BLaER1 treated with 17β-estradiol and CSF1 and Interleukin-3, amounts not matched to agents 10 nM and 100 nM (cell line): ENCODE measurements around the gene ARV1.
"Not testable (repeated sequence)": the region's sequence is repeated elsewhere in the genome, so short reads cannot be mapped to it uniquely, and the experiment has no call there.

Source experiments
- H3K27ac ChIP-seq, 11 experiments: shearing (Covaris generic); formaldehyde crosslinking; 2 replicates each; pipeline ENCODE4 v1.8.1; 2022
- H3K27me3 ChIP-seq, 11 experiments: shearing (Covaris generic); formaldehyde crosslinking; 2 replicates each; pipeline ENCODE4 v1.8.1; 2022
- H3K36me3 ChIP-seq, 11 experiments: shearing (Covaris generic); formaldehyde crosslinking; 2 replicates each; pipeline ENCODE4 v1.8.1; 2022
- H3K4me1 ChIP-seq, 10 experiments: shearing (Covaris generic); formaldehyde crosslinking; 2 replicates each; pipeline ENCODE4 v1.8.1; 2022
- H3K4me2 ChIP-seq, 11 experiments: shearing (Covaris generic); formaldehyde crosslinking; 2 replicates each; pipeline ENCODE4 v1.8.1; 2022
- H3K4me3 ChIP-seq, 10 experiments: shearing (Covaris generic); formaldehyde crosslinking; 2 replicates each; pipeline ENCODE4 v1.8.1; 2022
- H3K9ac ChIP-seq, 11 experiments: shearing (Covaris generic); formaldehyde crosslinking; 2 replicates each; pipeline ENCODE4 v1.8.1; 2022
- H3K9me3 ChIP-seq, 11 experiments: shearing (Covaris generic); formaldehyde crosslinking; replicated peaks in 1 of 11; 2 replicates each; pipeline ENCODE4 v1.8.1; 2022
- H4K20me1 ChIP-seq, 11 experiments: shearing (Covaris generic); formaldehyde crosslinking; 2 replicates each; pipeline ENCODE4 v1.8.1; 2022
- Cebpa-rat ChIP-seq, 11 experiments: shearing (Covaris generic); IDR thresholded peaks; 2 replicates each; pipeline ENCODE4 v1.8.1; 2022

ARV1 gene

DNA sequence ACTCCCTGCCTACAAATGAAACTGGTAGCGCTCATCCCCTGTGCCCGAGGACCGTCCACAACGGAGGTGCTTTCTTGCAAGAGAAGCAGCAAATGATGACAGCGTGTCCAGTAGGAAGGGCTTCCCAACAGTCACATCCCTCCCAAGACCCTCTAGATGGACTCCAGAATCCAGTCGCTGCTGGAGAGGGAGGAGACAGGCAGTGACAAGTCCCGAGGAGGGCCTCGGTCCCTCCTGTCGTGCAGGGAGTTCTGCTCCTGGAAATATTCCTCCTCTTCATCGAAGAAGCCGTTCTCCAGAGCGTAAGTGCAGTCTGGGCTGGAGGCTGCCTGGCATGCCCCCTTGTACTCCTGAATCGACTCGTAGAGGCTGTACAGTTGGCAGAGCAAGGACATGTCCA, 40.8 kb downstream of the ARV1 start:
- no peak for TF ChIP-seq Cebpa-rat (IDR thresholded peaks at IDR 0.05)
- peaks cover 0 to 21% (median 11%) of the 10 kb centered on the region in 10 experiments; a peak in 11 of 20 replicates for H3K4me1 ChIP-seq
- no peak overlapping the region for H3K9ac ChIP-seq
- H3K27me3 ChIP-seq: no peaks in the 10 kb centered on the region
- peaks cover 0 to 22% (median 3%) of the 10 kb centered on the region in 11 experiments; a peak in 7 of 22 replicates for H4K20me1 ChIP-seq
- H3K9me3 ChIP-seq: no peaks in the 10 kb centered on the region
- no peak overlapping the region for H3K4me3 ChIP-seq
- H3K27ac ChIP-seq: no peak overlapping the region
- H3K36me3 ChIP-seq: peaks cover 44 to 83% (median 61%) of the 10 kb centered on the region in 11 experiments
- no peak overlapping the region for H3K4me2 ChIP-seq

DNA sequence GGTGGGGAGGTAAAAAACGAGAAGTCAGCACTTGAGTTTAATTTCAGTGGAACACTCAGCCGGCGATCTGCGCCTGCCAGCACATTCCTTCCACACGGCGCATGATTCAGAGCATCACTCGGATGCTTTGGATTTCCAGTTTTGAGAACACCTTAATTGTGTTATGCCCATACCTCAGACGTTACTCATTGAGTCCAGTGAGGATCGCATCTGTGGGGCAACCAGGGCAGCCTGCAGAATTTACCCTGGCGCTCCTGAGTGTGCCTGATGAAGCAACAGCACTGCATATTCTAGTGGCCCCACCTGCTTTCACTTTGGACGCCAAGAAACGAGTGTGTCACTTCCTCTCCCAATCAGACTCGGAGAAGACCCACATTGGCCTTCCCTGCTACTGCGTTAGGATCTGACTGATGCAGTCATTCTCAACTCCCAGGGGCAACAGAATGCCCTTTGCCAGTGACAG, 41.3 kb downstream of the ARV1 start:
- no peak overlapping the region for H3K9ac ChIP-seq

DNA sequence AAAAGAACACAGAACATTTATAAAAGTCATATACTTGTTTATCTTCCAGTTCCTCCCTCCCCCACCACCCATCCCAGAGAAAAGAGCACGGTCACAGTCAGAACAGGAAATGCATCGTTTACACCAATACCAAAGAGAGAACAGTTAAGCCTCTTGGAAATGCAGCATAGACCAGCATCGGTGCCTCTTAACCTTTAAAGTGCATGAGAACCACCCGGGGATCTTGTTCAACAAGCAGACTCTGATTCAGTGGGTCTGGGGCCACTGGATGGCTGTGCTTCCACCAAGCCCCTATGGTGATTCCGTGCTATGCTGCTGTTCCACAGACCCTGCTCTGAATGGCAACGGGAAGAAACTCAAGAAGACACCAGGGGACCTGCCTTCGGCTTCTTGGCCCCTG, 41.9 kb downstream of the ARV1 start:
- Histone ChIP-seq H3K9ac (no peak overlapping the region), H3K27me3 (no peaks in the 10 kb centered on the region), H3K4me3 (no peak overlapping the region), H3K9me3 (no peaks in the 10 kb centered on the region), H3K4me1 (peaks cover 0 to 21% (median 11%) of the 10 kb centered on the region in 10 experiments; a peak in 11 of 20 replicates), H4K20me1 (peaks cover 0 to 23% (median 4%) of the 10 kb centered on the region in 11 experiments; a peak in 9 of 22 replicates), H3K36me3 (peaks cover 37 to 81% (median 59%) of the 10 kb centered on the region in 11 experiments), H3K27ac (no peak overlapping the region), H3K4me2 (peak overlapping the region in 5 of 11 experiments; percentile 34 to 61 (median 48); a peak in 10 of 22 replicates)
- no peak for TF ChIP-seq Cebpa-rat (IDR thresholded peaks at IDR 0.05)

More for the DNA sequence above, 41.3 kb downstream of the ARV1 start:
- TF ChIP-seq Cebpa-rat (IDR thresholded peaks at IDR 0.05): no peak
- peaks cover 44 to 81% (median 62%) of the 10 kb centered on the region in 11 experiments for H3K36me3 ChIP-seq
- no peaks in the 10 kb centered on the region for H3K27me3 ChIP-seq
- peaks cover 0 to 22% (median 3%) of the 10 kb centered on the region in 11 experiments; a peak in 7 of 22 replicates for H4K20me1 ChIP-seq
- H3K4me3 ChIP-seq: no peak overlapping the region
- peak overlapping the region in 5 of 11 experiments; percentile 34 to 61 (median 48); a peak in 7 of 22 replicates for H3K4me2 ChIP-seq
- H3K4me1 ChIP-seq: peaks cover 0 to 21% (median 11%) of the 10 kb centered on the region in 10 experiments; a peak in 11 of 20 replicates
- H3K27ac ChIP-seq: peak overlapping the region in 1 of 11 experiments; percentile 7; a peak in 1 of 22 replicates
- H3K9me3 ChIP-seq: no peaks in the 10 kb centered on the region

DNA sequence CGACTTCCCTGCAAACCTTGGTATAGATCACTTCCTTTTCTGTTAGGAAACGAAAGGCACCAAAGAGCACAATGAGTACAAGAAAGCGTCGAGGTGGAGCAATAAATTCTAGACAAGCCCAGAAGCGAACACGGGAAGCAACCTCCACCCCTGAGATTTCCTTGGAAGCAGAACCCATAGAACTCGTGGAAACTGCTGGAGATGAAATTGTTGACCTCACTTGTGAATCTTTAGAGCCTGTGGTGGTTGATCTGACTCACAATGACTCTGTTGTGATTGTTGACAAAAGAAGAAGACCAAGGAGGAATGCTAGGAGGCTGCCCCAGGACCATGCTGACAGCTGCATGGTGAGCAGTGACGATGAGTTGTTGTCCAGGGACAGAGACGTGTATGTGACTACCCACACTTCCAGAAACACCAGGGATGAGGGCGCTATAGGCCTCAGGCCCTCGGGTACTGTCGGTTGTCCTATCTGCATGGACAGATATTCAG, 42.7 kb downstream of the ARV1 start:
- Histone ChIP-seq H3K9me3 (no peaks in the 10 kb centered on the region), H3K4me3 (no peak overlapping the region), H4K20me1 (peaks cover 0 to 31% (median 9%) of the 10 kb centered on the region in 11 experiments; a peak in 13 of 22 replicates), H3K4me1 (peaks cover 0 to 21% (median 11%) of the 10 kb centered on the region in 10 experiments; a peak in 11 of 20 replicates), H3K9ac (no peak overlapping the region), H3K4me2 (peak overlapping the region in 4 of 11 experiments; percentile 48 to 61 (median 52); a peak in 2 of 22 replicates), H3K27ac (no peak overlapping the region), H3K36me3 (peaks cover 35 to 74% (median 52%) of the 10 kb centered on the region in 11 experiments), H3K27me3 (no peaks in the 10 kb centered on the region)
- no peak for TF ChIP-seq Cebpa-rat (IDR thresholded peaks at IDR 0.05)

DNA sequence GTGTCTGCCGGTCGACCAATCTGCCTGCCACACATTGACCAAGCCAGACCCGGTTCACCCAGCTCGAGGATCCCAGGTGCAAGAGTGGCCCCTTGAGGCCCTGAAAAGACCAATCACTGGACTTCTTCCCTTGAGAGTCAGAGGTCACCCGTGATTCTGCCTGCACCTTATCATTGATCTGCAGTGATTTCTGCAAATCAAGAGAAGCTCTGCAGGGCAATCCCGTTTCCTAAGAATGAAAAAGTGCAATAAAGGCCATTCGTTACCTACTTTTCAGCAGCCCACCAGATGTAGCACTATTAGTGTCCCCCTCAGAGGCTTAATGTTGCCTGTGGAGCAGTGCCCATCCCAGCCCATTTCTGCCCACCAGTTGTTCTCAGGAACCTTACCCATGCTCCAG, 43.6 kb downstream of the ARV1 start:
- not testable (repeated sequence) for H3K4me2 ChIP-seq, H3K27me3 ChIP-seq, H3K9ac ChIP-seq, H3K9me3 ChIP-seq, H3K4me3 ChIP-seq, H3K27ac ChIP-seq
- Histone ChIP-seq H3K36me3 (peaks cover 28 to 70% (median 46%) of the 10 kb centered on the region in 11 experiments), H4K20me1 (peaks cover 0 to 41% (median 19%) of the 10 kb centered on the region in 11 experiments; a peak in 15 of 22 replicates), H3K4me1 (peaks cover 0 to 28% (median 11%) of the 10 kb centered on the region in 10 experiments; a peak in 17 of 20 replicates)

DNA sequence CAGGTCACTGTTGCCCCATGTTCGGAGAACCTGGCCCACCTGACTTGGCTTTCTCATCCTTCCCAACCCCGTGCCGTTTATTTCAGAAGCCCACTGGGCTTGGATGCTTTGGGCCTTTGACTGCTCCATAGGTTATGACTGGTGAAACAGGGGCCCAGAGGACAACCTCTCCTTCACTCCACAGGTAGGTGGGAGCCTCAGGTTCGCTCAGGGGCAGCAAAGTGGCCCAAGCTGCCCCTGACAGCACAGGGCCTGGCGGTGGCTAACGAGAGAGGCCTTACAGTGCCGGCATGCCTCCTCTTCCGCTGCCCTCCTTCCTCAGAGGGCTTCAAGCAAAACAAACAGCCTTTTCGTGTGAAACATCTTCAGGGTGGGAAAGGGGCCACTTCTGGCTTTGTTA, 44.3 kb downstream of the ARV1 start:
- Histone ChIP-seq H3K36me3 (peaks cover 23 to 63% (median 41%) of the 10 kb centered on the region in 11 experiments), H3K9ac (no peak overlapping the region), H3K27me3 (no peaks in the 10 kb centered on the region), H3K27ac (no peak overlapping the region), H3K4me2 (no peak overlapping the region), H3K9me3 (no peaks in the 10 kb centered on the region), H3K4me1 (peaks cover 5 to 34% (median 16%) of the 10 kb centered on the region in 10 experiments), H3K4me3 (no peak overlapping the region), H4K20me1 (peaks cover under 1 to 47% (median 20%) of the 10 kb centered on the region in 11 experiments; a peak in 15 of 22 replicates)
- no peak for TF ChIP-seq Cebpa-rat (IDR thresholded peaks at IDR 0.05)

DNA sequence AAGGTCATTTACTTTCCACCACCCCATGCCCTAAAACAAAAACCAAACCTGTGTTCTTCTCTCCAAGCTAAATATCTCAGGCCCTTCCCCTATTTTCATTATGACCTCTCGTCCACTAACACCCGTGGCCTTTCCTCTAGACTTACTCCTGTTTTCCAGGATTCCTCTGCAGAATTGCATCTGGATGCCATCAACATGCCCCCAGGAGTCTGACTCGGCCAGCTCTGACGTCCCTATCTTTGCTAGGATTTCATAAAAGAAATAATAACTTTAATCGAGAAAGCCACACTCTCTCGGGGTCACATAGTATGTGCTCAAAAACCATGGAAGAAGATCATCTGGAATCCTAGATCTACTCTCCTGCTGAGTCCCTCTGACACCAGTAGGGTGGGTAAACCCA, 47.7 kb downstream of the ARV1 start:
- Histone ChIP-seq H3K4me1 (peaks cover 24 to 40% (median 34%) of the 10 kb centered on the region in 10 experiments), H3K36me3 (peaks cover 0 to 38% (median 12%) of the 10 kb centered on the region in 11 experiments; a peak in 13 of 22 replicates), H3K9me3 (no peaks in the 10 kb centered on the region), H3K4me3 (no peak overlapping the region), H3K27ac (no peak overlapping the region), H4K20me1 (peaks cover 17 to 70% (median 41%) of the 10 kb centered on the region in 11 experiments; a peak in 19 of 22 replicates), H3K9ac (no peak overlapping the region), H3K4me2 (no peak overlapping the region), H3K27me3 (no peaks in the 10 kb centered on the region)
- TF ChIP-seq Cebpa-rat (IDR thresholded peaks at IDR 0.05): no peak

DNA sequence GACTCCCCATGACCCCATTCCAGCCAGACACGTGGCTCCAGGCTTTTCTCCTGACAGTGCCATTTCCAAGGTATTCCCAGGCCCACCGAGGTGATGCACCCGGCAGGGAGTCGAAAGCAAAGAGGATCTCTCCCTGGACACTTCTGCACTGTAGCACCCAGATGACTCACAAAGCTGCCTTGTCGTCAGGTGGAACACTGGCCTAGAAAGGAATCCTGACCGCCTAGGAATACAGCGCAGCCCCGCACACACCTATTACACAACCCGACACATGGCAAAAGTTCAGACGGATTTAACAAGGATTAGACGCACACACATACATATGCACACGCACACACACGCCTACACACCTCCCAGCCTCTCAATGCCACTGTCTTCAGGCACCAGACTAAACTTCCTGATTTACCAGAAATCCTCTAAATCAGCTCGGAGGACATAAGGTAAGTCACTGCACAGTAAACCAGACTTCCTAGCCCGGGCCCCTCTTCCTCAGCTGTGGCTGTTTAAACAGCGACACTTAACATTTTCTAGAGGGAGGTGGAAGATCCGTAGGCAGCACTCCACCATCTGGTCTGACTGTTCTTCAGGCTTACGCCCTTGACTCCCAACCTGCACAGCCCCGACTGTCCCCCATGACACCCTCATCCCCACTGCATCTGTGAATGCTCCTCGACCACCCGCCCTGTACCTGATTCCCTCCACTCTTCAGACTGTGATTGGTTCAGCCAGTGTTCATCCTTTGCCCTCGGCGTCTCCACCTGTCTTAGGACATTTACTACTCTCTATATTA, 48.4 kb downstream of the ARV1 start:
- H4K20me1 ChIP-seq: peaks cover 17 to 73% (median 45%) of the 10 kb centered on the region in 11 experiments; a peak in 19 of 22 replicates
- H3K4me2 ChIP-seq: peak overlapping the region in 6 of 11 experiments; percentile 59 to 88 (median 78); a peak in 12 of 22 replicates
- no peaks in the 10 kb centered on the region for H3K9me3 ChIP-seq
- H3K9ac ChIP-seq: no peak overlapping the region
- H3K36me3 ChIP-seq: peaks cover 0 to 34% (median 8%) of the 10 kb centered on the region in 11 experiments; a peak in 13 of 22 replicates
- no peak overlapping the region for H3K27ac ChIP-seq
- peaks cover 24 to 37% (median 33%) of the 10 kb centered on the region in 10 experiments for H3K4me1 ChIP-seq
- H3K4me3 ChIP-seq: no peak overlapping the region
- no peak for TF ChIP-seq Cebpa-rat (IDR thresholded peaks at IDR 0.05)
- H3K27me3 ChIP-seq: no peaks in the 10 kb centered on the region

DNA sequence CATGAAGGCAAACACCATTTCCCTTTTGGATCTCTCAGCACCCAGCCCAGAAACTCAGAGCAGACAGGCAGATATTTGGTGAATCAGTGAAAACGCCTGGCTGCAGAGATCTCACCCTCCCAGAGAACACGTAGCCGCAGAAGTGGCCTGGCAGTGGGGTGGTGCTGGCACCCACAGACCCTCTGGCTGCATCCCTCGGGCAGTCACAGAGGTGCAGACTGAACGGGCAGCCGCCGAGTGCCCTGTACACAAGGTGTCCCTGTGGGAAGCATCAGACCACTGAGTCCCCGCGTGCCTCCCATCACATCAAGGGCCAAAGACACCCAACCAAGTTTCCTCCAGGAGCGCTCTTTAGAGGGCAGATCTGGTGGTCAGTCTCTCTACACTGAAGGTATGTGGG, 49.1 kb downstream of the ARV1 start:
- Histone ChIP-seq H3K9me3 (no peaks in the 10 kb centered on the region), H3K4me3 (no peak overlapping the region; a peak in 1 of 20 replicates), H4K20me1 (peaks cover 20 to 78% (median 50%) of the 10 kb centered on the region in 11 experiments; a peak in 19 of 22 replicates), H3K4me1 (peaks cover 30 to 43% (median 39%) of the 10 kb centered on the region in 10 experiments), H3K27me3 (no peaks in the 10 kb centered on the region), H3K9ac (no peak overlapping the region; a peak in 1 of 22 replicates), H3K27ac (no peak overlapping the region), H3K4me2 (peak overlapping the region; percentile 56 to 88 (median 73)), H3K36me3 (peaks cover 0 to 32% (median 7%) of the 10 kb centered on the region in 11 experiments; a peak in 11 of 22 replicates)
- no peak for TF ChIP-seq Cebpa-rat (IDR thresholded peaks at IDR 0.05)
